Stomach smooth muscle (tissue), 2 donors: ENCODE data around the gene MTARC2.
A peak's percentile ranks its signal among the peaks of the same experiment; 100 is the strongest.

Source experiments
- H3K27ac ChIP-seq: one replicate; pipeline ENCODE4 v1.7.0; 2013; ENCODE audit warnings: mild to moderate bottlenecking, low read length, inconsistent platforms
- H3K27me3 ChIP-seq, 2 donors: one replicate each; pipeline ENCODE4 v1.7.0; 2013; ENCODE audit warnings: low read length in 2 of 2; ENCODE audit not compliant: insufficient read depth in 2 of 2, control insufficient read depth in 1 of 2
- H3K36me3 ChIP-seq, 2 donors: one replicate each; pipeline ENCODE4 v1.7.0; 2013; ENCODE audit warnings: low read length in 2 of 2; ENCODE audit not compliant: control insufficient read depth in 2 of 2, insufficient read depth in 2 of 2
- H3K4me1 ChIP-seq: one replicate; pipeline ENCODE4 v1.7.0; 2013; ENCODE audit warnings: low read length; ENCODE audit not compliant: control insufficient read depth, insufficient read depth
- H3K4me3 ChIP-seq, 2 donors: one replicate each; pipeline ENCODE4 v1.7.0; 2013; ENCODE audit warnings: low read length in 2 of 2
- H3K9ac ChIP-seq, 2 donors: one replicate each; pipeline ENCODE4 v1.7.0; 2013; ENCODE audit warnings: low read length in 2 of 2, mild to moderate bottlenecking in 1 of 2
- H3K9me3 ChIP-seq, 2 donors: one replicate each; pipeline ENCODE4 v1.7.0; 2013; ENCODE audit warnings: low read length in 2 of 2; ENCODE audit not compliant: control insufficient read depth in 2 of 2
- donor health status: healthy.
- donor health status: Pancreatic carcinoma.

Gene MTARC2

DNA sequence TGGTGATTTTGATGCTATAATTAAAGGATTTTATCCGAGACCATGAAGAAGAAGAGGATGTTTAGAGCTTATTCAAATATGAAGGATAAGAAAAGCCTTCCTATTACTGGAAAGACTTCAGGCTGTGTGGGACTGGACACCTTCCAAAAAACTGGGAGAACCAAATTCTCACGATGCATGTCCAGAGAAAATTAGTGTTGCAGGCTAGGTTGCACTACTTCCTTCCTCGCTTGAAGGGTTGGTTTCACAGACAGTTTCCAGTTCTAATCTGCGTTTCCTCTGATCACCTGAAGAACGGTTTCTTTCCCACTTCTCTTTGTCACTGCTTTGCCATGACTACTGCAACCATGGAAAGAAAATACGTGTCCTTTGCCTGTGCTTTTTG is 2.0 kb downstream of the MTARC2 start:
- Histone ChIP-seq H3K36me3 (peaks cover 2 to 5% of the 10 kb centered on the region in 2 donors), H3K9me3 (no peaks in the 10 kb centered on the region), H3K4me1 (peaks cover 20% of the 10 kb centered on the region), H3K27me3 (no peaks in the 10 kb centered on the region), H3K27ac (no peak overlapping the region), H3K4me3 (peak overlapping the region; percentile 13 to 44), H3K9ac (peak overlapping the region in 1 of 2 donors; percentile 6)

DNA sequence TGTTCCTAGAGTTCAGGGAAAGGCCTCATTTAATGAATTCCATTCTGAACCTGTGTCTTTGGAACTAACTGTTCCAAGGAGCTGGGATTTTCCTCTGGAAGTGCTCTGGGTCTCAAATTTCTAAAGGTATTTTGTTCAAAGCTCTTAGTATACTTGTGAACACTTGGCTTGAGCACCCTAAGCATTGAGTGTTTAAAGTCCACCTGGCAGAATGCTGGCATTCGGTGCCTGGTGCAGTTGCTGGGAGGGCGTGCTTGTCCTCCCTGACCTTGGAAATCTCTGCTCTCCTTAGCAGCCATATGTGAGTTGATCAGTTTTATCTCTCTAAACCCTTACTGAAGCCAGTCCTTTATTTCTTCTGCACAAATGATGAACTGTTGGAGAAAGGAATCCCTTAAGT is 3.0 kb downstream of the MTARC2 start:
- Histone ChIP-seq H3K4me3 (peak overlapping the region in 1 of 2 donors; percentile 10), H3K9me3 (no peaks in the 10 kb centered on the region), H3K27ac (no peak overlapping the region), H3K4me1 (peaks cover 20% of the 10 kb centered on the region), H3K27me3 (no peaks in the 10 kb centered on the region), H3K9ac (no peak overlapping the region), H3K36me3 (peaks cover 9 to 10% of the 10 kb centered on the region in 2 donors)

DNA sequence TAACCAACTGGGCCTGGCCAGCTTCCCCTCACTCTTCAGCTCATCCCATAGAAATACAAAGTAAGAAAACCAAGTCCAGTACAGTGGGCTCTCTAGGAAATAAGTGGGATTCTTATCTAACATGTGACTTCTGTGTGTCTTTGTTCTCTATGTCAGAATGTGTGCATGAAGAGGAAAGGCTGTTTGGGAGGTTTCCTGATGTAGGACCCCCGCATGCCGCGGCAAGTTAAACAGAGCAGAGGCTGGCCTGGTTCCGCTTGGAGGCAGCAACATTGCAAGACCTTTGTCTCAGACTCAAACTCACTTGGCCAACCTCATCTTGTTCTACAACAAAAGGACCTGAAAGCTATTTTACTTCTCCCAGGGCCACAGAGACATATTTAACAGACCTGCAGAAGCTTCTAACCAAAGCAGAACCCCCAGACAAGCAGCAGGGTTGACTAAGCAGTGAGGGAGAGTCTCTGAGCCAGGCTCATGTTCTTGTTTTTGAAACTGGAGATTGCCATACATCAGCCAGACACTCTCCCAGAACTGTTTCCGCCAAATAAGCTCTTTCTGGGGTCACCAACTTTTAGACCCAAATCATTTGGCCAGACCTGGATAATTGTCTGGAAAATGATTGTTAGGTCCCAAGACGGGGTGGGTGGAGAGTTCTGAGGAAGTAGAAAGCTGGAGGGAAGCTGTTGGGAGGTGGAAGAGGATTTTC is 6.2 kb downstream of the MTARC2 start:
- no peaks in the 10 kb centered on the region for H3K27me3 ChIP-seq
- H3K4me3 ChIP-seq: no peak overlapping the region
- no peak overlapping the region for H3K27ac ChIP-seq
- no peak overlapping the region for H3K9ac ChIP-seq
- H3K4me1 ChIP-seq: peaks cover 12% of the 10 kb centered on the region
- peaks cover 14 to 19% of the 10 kb centered on the region in 2 donors for H3K36me3 ChIP-seq
- no peaks in the 10 kb centered on the region for H3K9me3 ChIP-seq

DNA sequence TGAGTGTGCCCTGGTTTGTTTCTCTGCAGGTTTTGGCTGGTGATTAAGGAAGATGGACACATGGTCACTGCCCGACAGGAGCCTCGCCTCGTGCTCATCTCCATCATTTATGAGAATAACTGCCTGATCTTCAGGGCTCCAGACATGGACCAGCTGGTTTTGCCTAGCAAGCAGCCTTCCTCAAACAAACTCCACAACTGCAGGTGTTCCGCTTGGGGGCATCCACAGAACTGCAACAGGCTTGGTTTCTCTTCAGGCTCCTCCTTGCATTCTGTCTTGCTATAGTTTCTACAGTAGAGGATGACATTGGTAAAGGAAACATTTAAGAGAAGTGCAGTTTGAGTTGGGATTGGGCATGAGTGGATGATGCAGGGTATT is 6.8 kb downstream of the MTARC2 start:
- Histone ChIP-seq H3K27ac (no peak overlapping the region), H3K4me1 (peaks cover 10% of the 10 kb centered on the region)

DNA sequence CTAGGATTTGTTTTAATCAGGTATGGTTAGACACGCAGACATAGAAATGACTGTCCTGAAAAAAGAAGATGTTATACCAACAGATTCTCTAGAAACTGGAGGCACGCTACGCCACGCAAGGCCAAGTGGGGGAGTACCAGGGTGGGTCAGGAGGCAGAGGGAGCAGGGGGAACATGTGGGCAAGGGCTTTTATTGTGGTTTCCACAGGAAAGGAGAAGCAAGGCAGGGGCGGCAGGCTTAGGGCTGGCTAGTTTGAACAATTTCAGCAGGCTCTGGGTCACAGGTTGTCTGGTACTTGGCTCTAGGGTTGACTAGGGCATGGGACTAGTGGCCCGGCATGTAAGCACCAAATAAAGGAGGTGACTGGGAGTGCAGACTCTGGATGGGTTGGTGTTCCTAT is 7.2 kb downstream of the MTARC2 start:
- no peak overlapping the region for H3K4me3 ChIP-seq
- peaks cover 14 to 19% of the 10 kb centered on the region in 2 donors for H3K36me3 ChIP-seq
- H3K9ac ChIP-seq: no peak overlapping the region
- H3K4me1 ChIP-seq: peaks cover 9% of the 10 kb centered on the region
- H3K27me3 ChIP-seq: no peaks in the 10 kb centered on the region
- H3K27ac ChIP-seq: no peak overlapping the region
- no peaks in the 10 kb centered on the region for H3K9me3 ChIP-seq

More for the DNA sequence above, 6.8 kb downstream of the MTARC2 start:
- Histone ChIP-seq H3K9me3 (no peaks in the 10 kb centered on the region), H3K36me3 (peaks cover 14 to 19% of the 10 kb centered on the region in 2 donors), H3K4me3 (no peak overlapping the region), H3K9ac (no peak overlapping the region), H3K27me3 (no peaks in the 10 kb centered on the region)

DNA sequence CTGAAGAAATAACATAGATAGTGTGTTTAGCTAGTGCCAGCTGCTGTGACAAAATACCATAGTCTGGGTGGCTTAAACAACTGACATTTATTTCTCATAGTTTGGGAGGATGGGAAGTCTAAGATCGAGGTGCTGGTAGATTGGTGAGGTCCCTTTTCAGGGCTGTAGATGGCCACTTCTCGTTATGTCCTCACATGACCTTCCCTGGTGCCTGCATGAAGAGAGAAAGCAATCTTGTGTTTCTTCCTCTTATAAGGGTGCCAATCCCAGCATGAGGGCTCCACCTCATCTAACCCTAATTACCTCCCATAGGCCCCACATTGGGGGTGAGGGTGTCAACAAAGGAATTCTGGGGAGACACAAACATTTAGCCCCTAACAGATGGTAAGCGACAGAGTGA is 9.3 kb downstream of the MTARC2 start:
- Histone ChIP-seq H3K36me3 (peaks cover 19 to 25% of the 10 kb centered on the region in 2 donors), H3K4me1 (peaks cover 2% of the 10 kb centered on the region), H3K27me3 (no peaks in the 10 kb centered on the region), H3K9me3 (no peaks in the 10 kb centered on the region), H3K4me3 (no peak overlapping the region), H3K9ac (no peak overlapping the region), H3K27ac (no peak overlapping the region)

DNA sequence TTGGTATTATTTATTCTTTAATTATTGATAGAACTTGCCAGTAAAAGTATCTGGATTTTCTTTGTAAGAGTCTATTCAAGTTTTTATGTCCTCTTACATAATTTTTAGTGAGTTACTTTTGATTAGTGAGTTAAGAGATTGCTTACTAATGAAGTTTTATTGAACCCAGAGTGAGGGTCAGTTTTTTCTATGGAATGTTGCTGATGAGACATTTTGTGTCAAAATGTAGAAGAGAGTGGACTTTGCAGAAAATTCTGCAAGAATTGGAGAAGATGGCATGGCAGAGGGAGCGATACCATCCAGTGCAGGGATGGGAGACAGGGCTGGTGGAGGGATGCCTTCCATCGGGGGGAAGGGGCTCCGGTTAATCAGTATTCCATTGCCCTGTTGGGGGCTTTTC is 11.0 kb downstream of the MTARC2 start:
- Histone ChIP-seq H3K27me3 (no peaks in the 10 kb centered on the region), H3K4me1 (peaks cover 2% of the 10 kb centered on the region), H3K27ac (no peak overlapping the region), H3K9me3 (no peaks in the 10 kb centered on the region), H3K9ac (no peak overlapping the region), H3K4me3 (no peak overlapping the region), H3K36me3 (peaks cover 28 to 37% of the 10 kb centered on the region in 2 donors)

DNA sequence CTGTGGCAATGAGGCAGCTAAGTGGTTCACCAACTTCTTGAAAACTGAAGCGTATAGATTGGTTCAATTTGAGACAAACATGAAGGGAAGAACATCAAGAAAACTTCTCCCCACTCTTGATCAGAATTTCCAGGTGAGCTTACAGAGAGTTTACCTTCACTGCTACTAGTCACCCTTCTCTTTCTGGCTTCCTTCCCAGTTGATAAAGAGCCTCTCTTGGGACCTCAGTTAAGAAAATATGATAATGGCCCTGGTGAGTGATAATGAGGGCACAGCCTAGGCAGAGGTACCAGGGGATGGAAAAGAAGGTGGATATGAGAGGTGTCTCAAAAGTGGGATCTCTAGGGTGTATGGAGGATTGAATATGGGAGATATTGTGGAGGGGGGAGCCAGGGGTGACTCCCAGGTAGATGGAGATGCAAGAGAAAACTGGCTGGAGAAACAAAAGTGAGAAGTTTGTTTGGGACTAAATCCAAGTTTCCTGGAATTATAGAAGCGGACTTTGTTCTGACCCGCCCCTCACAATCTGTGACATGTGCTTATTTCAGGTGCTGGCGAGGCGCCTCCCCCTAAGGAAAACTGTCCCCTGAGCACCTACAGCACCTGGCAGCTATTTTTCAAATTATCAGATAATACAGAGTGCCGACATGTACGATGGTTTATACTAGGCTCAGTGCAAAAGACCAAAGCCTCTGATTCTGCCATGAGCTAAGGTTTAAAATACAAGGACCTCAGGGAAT is 13.7 kb downstream of the MTARC2 start:
- Histone ChIP-seq H3K4me1 (no peaks in the 10 kb centered on the region), H3K36me3 (peaks cover 12 to 24% of the 10 kb centered on the region in 2 donors), H3K9me3 (no peaks in the 10 kb centered on the region), H3K27me3 (no peaks in the 10 kb centered on the region), H3K9ac (no peak overlapping the region), H3K27ac (no peak overlapping the region), H3K4me3 (no peak overlapping the region)

DNA sequence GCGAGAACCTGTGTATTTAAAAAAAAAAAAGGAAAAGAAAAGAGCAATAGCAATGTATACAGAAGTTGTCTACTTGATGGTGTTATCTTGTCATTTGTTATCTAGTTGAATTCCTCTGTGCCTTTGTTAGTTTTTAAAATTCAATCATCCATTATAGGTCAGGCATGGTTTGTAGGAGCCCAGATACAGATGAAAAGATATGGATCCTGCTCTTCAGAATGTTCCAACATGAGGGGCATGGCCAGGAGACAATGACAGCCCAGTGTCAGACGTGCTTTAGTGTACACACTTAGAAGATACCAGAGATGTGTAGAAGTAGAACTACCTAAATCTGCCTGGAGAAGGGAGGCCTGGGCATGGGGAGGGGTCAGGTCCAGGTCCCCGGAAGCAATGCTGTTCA is 16.6 kb downstream of the MTARC2 start:
- H3K36me3 ChIP-seq: peaks cover 8 to 28% of the 10 kb centered on the region in 2 donors
- no peaks in the 10 kb centered on the region for H3K4me1 ChIP-seq
- no peak overlapping the region for H3K9ac ChIP-seq
- no peaks in the 10 kb centered on the region for H3K9me3 ChIP-seq
- no peak overlapping the region for H3K27ac ChIP-seq
- no peaks in the 10 kb centered on the region for H3K27me3 ChIP-seq
- H3K4me3 ChIP-seq: no peak overlapping the region

DNA sequence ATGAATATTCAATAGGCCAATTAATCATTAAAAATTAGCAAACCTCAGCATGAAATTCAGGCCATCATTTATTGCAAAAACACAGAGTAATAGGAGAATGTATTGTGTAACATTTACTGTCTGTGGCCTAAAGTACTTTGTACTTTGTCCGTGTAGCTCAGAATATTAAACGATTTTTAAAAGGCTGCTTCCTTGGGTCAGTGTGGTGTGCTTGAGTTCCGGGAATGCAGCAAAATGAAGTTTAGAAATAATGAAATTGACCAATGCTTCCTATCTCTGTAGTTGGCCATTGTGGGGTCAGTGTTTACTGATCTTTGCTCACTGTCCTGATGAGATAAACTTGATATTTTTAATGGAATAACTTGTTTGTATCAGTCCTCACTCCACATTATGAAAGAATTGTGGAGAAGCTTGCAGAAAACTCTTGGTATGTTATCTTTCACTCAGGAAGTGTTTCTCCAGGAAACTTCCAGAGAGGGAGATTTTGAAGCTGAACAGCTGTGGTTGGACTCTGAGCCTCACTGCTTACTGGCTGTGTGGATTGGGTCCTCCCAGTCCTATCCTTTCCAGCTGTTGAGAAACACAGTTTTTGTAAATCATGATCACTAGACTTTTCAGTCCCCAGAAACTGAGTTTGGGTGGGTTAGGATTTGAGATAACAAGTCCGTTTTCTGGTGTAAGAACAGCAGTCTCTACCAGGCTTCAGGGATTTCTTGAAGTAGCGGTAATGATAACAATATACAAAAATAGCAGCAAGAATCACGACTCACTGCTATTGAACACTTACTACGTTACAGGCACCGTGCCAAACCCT is 19.4 kb downstream of the MTARC2 start:
- no peak overlapping the region for H3K4me3 ChIP-seq
- H3K9ac ChIP-seq: no peak overlapping the region
- peaks cover 13 to 21% of the 10 kb centered on the region in 2 donors for H3K36me3 ChIP-seq
- no peaks in the 10 kb centered on the region for H3K9me3 ChIP-seq
- no peaks in the 10 kb centered on the region for H3K27me3 ChIP-seq
- H3K4me1 ChIP-seq: no peaks in the 10 kb centered on the region
- no peak overlapping the region for H3K27ac ChIP-seq
